Body of pancreas (tissue), 4 donors: ENCODE data around the gene LPCAT1. TPM values are rescaled to one million over a fixed set of nuclear protein-coding genes. Genes with fewer than 3 reads are reported as not detected.
"Not testable (repeated sequence)": the region's sequence is repeated elsewhere in the genome, so short reads cannot be mapped to it uniquely, and the experiment has no call there.

Experiments
- ATAC-seq: fragments of 150-250 bp; one replicate; pipeline ENCODE4 v1.9.1; 2016
- DNase-seq, 4 donors: peaks; one replicate each; pipeline ENCODE4 v3.0.0-alpha.2; 2019
- H3K27ac ChIP-seq, 4 donors: fragments of 200-600 bp; sonication (generic); 1 replicate in 3 of 4; 2 replicates in 1 of 4; pipeline versions ENCODE4 v1.5.1 to v1.6.1; 2016 to 2019; ENCODE audit warnings: mild to moderate bottlenecking in 1 of 4, mixed read lengths in 1 of 4, moderate library complexity in 1 of 4
- H3K27me3 ChIP-seq, 2 donors: fragments of 200-600 bp; sonication (generic); one replicate each; pipeline ENCODE4 v1.6.0; 2016; ENCODE audit warnings: mild to moderate bottlenecking in 1 of 2
- H3K36me3 ChIP-seq, 2 donors: fragments of 200-600 bp; sonication (generic); replicated peaks in 1 of 2; 2 replicates each; pipeline ENCODE4 v1.5.1; 2016; ENCODE audit warnings: low read depth in 2 of 2; ENCODE audit not compliant: insufficient read depth in 1 of 2
- H3K4me1 ChIP-seq: fragments of 200-600 bp; sonication (generic); one replicate; pipeline ENCODE4 v1.6.0; 2016
- H3K4me3 ChIP-seq, 2 donors: fragments of 200-600 bp; sonication (generic); 1 replicate in 1 of 2; 2 replicates in 1 of 2; pipeline ENCODE4 v1.5.1; 2016 to 2019
- H3K9me3 ChIP-seq, 3 donors: fragments of 200-600 bp; sonication (generic); 1 replicate in 2 of 3; 2 replicates in 1 of 3; pipeline ENCODE4 v1.5.1; 2016
- POLR2A ChIP-seq, 3 donors: fragments of 450-650 bp; IDR thresholded peaks; one replicate each; pipeline ENCODE4 v1.6.1; 2016; ENCODE audit warnings: antibody characterized with exemption in 3 of 3, mild to moderate bottlenecking in 2 of 3
- WGBS, 2 donors: methylation state at CpG; one replicate each; pipeline ENCODE4 v1.1.5; 2017; 5-methylcytosine and 5-hydroxymethylcytosine counted together
- intact Hi-C: fragments of 100-400 bp; cut with DNase I; formaldehyde crosslinking; loops from one replicate; pipeline ENCODE4 v1.15.1; 2023
- total RNA-seq, 2 donors: library from RNA; depleted of rRNA; stranded (reverse); fragments of >200 nt; gene quantifications; one replicate each; pipeline ENCODE4 v1.1.0, GENCODE V29; 2016
- TF ChIP-seq, protein P1 (sequence below), 7 experiments: fragments of 450-650 bp in 4 of 7; fragments of 200-600 bp in 3 of 7; sonication (generic) in 3 of 7; IDR thresholded peaks; one replicate each; pipeline ENCODE4 v1.5.1; 2016 to 2019; ENCODE audit warnings: antibody characterized with exemption in 7 of 7

LPCAT1 gene
- total RNA-seq, 2 donors from 2014 or later, result 17.1 to 21.5 TPM

DNA sequence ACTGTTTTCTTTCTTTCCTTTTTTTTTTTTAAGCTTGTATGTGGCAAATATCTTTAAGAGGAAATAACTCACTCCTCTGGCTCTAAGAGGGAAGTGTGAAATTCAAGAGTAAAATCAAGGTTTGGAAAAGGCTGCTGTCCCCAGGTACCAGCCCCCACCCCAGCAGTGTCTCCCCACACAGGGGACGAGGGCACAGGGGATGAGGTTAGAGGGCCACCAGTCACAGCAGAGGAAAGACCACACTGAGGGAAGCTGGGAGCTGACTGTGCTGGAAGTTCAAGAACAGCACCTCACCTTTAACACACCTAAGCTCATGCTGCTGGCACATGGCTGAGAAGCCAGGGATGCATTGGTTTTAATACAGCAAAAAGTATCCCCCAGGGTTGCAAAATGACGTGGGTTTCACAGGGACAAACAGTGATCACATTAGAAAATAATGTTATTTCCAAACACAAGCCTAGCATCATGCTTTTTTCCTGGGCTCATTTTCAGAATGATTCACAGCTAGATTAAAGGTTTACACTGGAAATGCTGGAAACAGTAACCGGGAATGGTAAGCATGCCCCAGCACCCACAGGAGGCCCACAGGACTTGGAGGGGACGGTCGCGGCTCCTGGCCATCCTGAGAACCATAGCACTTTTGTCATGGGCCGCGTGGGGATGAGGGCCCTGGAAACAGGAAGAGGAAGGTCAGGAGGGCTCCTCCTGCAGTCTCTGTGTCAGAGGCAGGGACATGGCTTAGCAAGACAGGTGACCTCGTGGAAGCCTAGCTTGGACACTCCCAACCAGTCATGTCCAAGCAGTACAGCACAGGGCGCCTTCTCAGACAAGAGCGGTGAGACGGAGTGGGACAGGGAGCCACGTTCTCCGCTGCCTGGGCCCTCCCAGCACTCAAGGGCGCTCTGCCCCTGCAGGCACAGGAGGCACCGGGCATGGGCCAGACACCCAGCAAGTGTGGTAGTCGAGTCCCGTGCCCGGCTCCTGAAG lies 6.9 kb downstream of the LPCAT1 start:
- 78 to 84% methylated on average over 15 to 19 of the region's 19 CpGs for WGBS, 2 donors
- no peaks in the 10 kb centered on the region for H3K36me3 ChIP-seq
- H3K4me1 ChIP-seq, result no peaks in the 10 kb centered on the region
- no peaks in the 10 kb centered on the region for H3K27me3 ChIP-seq
- ATAC-seq (no peak), DNase-seq (peak; percentile 2 to 8 (median 6))
- TF ChIP-seq, protein P1, sequence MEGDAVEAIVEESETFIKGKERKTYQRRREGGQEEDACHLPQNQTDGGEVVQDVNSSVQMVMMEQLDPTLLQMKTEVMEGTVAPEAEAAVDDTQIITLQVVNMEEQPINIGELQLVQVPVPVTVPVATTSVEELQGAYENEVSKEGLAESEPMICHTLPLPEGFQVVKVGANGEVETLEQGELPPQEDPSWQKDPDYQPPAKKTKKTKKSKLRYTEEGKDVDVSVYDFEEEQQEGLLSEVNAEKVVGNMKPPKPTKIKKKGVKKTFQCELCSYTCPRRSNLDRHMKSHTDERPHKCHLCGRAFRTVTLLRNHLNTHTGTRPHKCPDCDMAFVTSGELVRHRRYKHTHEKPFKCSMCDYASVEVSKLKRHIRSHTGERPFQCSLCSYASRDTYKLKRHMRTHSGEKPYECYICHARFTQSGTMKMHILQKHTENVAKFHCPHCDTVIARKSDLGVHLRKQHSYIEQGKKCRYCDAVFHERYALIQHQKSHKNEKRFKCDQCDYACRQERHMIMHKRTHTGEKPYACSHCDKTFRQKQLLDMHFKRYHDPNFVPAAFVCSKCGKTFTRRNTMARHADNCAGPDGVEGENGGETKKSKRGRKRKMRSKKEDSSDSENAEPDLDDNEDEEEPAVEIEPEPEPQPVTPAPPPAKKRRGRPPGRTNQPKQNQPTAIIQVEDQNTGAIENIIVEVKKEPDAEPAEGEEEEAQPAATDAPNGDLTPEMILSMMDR (IDR thresholded peaks at IDR 0.05), result no peak
- no peak for TF ChIP-seq POLR2A (IDR thresholded peaks at IDR 0.05)
- intact Hi-C loops, result no loop called here
- no peak overlapping the region for H3K27ac ChIP-seq
- no peak overlapping the region for H3K4me3 ChIP-seq
- H3K9me3 ChIP-seq, result no peaks in the 10 kb centered on the region

DNA sequence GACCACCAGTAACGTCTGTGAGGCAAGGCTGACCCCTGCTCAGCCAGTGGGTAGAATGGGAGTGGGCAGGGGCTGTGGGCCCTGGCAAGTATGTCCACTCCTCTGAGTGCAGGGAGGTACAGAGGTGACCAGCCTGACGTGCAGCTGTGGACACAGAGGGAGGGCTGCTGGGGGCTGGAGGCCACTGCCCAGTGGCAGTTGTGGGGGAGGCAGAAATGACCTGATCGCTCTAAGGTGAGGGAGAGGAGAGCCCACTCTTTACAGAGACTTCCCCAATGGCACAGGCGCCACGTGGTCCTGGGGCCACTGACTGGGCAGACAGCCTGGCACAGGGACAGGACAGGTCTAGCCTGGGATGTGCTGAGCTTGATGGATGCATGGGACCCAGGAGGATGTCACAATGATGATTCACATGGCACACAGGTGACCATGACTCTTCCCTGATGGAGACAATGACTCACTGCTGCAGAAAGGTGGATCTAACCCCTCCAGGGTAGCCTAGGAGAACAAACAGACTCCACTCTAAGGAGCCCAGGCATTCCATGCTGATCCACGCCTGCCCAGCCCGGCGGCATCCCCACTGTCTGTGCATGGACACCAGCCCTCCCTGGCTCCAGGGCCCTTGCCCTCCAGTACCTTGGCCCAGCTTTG lies 7.7 kb downstream of the LPCAT1 start:
- DNase-seq (peak in 3 of 4 donors; percentile 3 to 6 (median 4)), ATAC-seq (no peak)
- Histone ChIP-seq H3K4me1 (no peaks in the 10 kb centered on the region), H3K36me3 (no peaks in the 10 kb centered on the region), H3K27me3 (no peaks in the 10 kb centered on the region), H3K4me3 (no peak overlapping the region), H3K27ac (no peak overlapping the region), H3K9me3 (no peaks in the 10 kb centered on the region)
- TF ChIP-seq, protein P1 (IDR thresholded peaks at IDR 0.05), result no peak
- no peak for TF ChIP-seq POLR2A (IDR thresholded peaks at IDR 0.05)
- intact Hi-C loops, result no loop called here
- WGBS, 2 donors, result 84 to 89% methylated on average over 6 to 8 of the region's 8 CpGs

DNA sequence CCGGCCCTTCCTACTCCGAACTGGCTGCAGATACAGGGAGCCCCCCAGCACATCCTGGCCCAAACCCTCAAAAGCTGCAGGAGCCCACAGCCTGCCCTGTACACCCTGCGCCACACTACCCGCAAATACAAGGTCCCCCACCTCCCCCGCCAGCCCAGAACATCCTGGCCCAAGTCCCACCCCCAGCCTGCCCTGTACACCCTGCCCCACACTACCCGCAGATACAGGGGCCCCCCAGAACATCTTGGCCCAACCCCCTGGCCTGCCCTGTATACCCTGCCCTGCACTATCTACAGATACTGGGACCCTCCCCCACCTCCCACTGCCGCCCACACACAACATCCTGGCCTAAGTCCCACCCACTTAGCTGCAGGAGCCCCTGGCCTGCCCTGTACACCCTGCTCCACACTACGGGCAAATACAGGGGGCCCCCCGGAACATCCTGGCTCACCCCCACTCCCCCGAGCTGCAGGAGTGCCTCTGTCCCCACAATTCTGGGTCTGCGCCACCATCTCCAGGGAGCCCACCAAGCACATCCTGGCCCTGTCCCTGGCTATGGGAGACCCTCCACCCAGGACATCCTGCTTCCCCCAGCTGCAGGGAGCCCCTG lies 8.3 kb downstream of the LPCAT1 start:
- ATAC-seq (no peak), DNase-seq (peak; percentile 1 to 10 (median 6))
- intact Hi-C loops, result no loop called here
- WGBS, 2 donors, result 79 to 83% methylated on average over 5 to 9 of the region's 11 CpGs
- H3K9me3 ChIP-seq, result no peaks in the 10 kb centered on the region
- H3K27ac ChIP-seq, result no peak overlapping the region
- no peaks in the 10 kb centered on the region for H3K36me3 ChIP-seq
- no peaks in the 10 kb centered on the region for H3K4me1 ChIP-seq
- no peaks in the 10 kb centered on the region for H3K27me3 ChIP-seq
- H3K4me3 ChIP-seq, result no peak overlapping the region
- TF ChIP-seq, protein P1 (IDR thresholded peaks at IDR 0.05), result no peak
- TF ChIP-seq POLR2A (IDR thresholded peaks at IDR 0.05), result no peak

DNA sequence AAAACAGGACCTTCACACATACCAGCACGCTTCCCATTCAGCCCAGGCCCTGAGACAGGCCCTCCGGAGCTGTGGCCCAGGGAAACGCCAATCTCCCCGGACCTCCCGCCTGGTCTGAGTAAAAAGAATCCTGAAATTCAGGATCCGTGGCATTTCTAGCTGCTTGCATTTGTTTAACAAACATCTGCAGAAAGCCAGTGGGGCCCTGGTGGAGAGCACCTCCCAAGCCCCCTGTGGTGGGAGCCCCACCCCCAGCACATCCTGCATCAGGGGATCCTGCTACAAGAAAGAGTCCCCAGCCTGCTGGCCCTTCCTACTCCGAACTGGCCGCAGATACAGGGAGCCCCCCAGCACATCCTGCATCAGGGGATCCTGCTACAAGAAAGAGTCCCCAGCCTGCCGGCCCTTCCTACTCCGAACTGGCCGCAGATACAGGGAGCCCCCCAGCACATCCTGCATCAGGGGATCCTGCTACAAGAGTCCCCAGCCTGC lies 8.9 kb downstream of the LPCAT1 start:
- intact Hi-C loops, ATAC-seq, H3K36me3 ChIP-seq, H3K4me3 ChIP-seq, H3K27ac ChIP-seq, H3K9me3 ChIP-seq, H3K27me3 ChIP-seq, H3K4me1 ChIP-seq: not testable (repeated sequence)
- peak in 3 of 4 donors; percentile 1 to 13 (median 5) for DNase-seq
- 71 to 85% methylated on average over 5 to 11 of the region's 11 CpGs for WGBS, 2 donors
